Measurements from ENCODE around the gene POU3F3. TPM values are rescaled to one million over a fixed set of nuclear protein-coding genes. Genes with fewer than 3 reads are reported as not detected.

The POU3F3 gene
- total RNA-seq, 1 donor from 2014 or later: 2.1 TPM

DNA sequence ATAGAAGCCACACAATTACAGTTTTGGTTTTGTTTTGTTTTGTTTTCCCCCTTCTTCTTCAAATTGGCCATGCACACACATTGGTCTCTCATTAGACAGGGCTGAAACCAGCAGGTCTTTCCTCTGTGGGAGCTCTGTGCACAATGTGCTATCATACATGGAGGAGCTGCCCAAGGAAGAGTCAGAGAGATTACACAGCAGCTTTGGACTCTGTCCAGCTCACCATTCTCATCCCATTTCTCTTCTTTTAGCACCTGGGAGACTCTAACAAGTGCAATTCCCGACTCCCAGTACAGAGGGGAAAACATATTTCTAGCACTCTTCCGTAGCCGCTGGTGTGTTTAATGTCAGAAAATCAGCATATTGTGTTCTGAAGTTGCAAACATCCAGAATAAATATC lies 29.4 kb downstream of the POU3F3 start:
- peaks cover 73% of the 10 kb centered on the region for H3K27me3 Mint-ChIP-seq
- H3K4me1 Mint-ChIP-seq (ENCODE audit: unreplicated experiment): no peaks in the 10 kb centered on the region
- no peaks in the 10 kb centered on the region for H3K9me3 Mint-ChIP-seq
- TF ChIP-seq, protein P1, sequence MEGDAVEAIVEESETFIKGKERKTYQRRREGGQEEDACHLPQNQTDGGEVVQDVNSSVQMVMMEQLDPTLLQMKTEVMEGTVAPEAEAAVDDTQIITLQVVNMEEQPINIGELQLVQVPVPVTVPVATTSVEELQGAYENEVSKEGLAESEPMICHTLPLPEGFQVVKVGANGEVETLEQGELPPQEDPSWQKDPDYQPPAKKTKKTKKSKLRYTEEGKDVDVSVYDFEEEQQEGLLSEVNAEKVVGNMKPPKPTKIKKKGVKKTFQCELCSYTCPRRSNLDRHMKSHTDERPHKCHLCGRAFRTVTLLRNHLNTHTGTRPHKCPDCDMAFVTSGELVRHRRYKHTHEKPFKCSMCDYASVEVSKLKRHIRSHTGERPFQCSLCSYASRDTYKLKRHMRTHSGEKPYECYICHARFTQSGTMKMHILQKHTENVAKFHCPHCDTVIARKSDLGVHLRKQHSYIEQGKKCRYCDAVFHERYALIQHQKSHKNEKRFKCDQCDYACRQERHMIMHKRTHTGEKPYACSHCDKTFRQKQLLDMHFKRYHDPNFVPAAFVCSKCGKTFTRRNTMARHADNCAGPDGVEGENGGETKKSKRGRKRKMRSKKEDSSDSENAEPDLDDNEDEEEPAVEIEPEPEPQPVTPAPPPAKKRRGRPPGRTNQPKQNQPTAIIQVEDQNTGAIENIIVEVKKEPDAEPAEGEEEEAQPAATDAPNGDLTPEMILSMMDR (conservative IDR thresholded peaks at IDR 0.05): no peak
- DNase-seq (ENCODE audit: extremely low spot score, unreplicated experiment): no peak
- no peaks in the 10 kb centered on the region for H3K36me3 Mint-ChIP-seq
- no peak overlapping the region for H3K27ac Mint-ChIP-seq
- H3K4me3 Mint-ChIP-seq: no peak overlapping the region

DNA sequence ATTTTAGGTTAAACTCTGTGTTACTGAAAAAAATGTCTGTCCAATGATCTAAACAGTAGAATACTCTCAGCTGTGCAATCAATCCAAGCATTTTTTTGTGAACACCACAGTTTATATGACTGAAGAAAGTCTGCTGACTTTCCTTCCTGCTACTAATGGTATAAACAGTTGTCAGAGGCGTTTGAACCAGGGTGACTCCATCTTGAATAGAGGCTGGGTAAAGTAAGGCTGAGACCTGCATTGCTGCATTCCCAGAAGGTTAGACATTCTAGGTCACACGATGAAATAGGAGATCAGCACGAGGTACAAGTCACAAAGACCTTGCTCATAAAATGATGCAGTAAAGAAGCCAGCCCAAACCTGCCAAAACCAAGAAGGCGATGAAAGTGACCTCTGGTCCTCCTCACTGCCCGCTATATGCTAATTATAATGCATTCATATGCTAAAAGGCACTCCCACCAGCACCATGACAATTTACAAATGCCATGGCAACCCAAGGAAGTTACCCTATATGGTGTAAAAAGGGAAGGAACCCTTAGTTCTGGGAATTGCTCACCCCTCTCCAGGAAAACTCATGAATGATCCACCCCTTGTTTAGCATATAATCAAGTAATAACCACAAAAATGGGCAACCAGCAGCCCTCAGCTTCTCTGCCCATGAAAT lies 31.3 kb downstream of the POU3F3 start:
- H3K9me3 Mint-ChIP-seq: no peaks in the 10 kb centered on the region
- H3K4me3 Mint-ChIP-seq: no peak overlapping the region
- H3K36me3 Mint-ChIP-seq: no peaks in the 10 kb centered on the region
- no peaks in the 10 kb centered on the region for H3K4me1 Mint-ChIP-seq (ENCODE audit: unreplicated experiment)
- DNase-seq (ENCODE audit: extremely low spot score, unreplicated experiment): no peak
- H3K27me3 Mint-ChIP-seq: peaks cover 55% of the 10 kb centered on the region
- no peak overlapping the region for H3K27ac Mint-ChIP-seq
- TF ChIP-seq, protein P1 (conservative IDR thresholded peaks at IDR 0.05): no peak

DNA sequence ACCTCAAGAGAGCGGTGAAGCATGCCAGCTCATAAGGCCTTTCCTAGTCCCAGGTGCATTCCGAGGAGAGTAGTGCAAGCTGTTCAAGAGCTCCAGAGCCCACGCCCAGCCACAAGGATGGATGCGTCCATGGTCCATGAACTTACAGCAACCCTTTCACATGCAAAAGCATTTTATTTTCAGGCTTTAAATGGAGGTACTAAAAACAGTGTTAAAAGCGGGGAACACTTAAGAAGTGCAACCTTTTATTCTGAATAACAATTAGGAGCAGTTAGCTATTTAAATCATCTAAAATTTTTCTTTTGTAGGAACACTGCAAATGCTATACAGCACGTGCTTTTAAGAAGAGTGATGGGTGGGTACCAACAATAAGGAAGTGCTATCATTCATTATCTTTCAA lies 33.8 kb downstream of the POU3F3 start:
- H3K36me3 Mint-ChIP-seq: no peaks in the 10 kb centered on the region
- peaks cover 37% of the 10 kb centered on the region for H3K27me3 Mint-ChIP-seq
- DNase-seq (ENCODE audit: extremely low spot score, unreplicated experiment): no peak
- H3K4me3 Mint-ChIP-seq: no peak overlapping the region
- no peaks in the 10 kb centered on the region for H3K9me3 Mint-ChIP-seq
- H3K4me1 Mint-ChIP-seq (ENCODE audit: unreplicated experiment): no peaks in the 10 kb centered on the region
- no peak overlapping the region for H3K27ac Mint-ChIP-seq
- TF ChIP-seq, protein P1 (conservative IDR thresholded peaks at IDR 0.05): no peak

DNA sequence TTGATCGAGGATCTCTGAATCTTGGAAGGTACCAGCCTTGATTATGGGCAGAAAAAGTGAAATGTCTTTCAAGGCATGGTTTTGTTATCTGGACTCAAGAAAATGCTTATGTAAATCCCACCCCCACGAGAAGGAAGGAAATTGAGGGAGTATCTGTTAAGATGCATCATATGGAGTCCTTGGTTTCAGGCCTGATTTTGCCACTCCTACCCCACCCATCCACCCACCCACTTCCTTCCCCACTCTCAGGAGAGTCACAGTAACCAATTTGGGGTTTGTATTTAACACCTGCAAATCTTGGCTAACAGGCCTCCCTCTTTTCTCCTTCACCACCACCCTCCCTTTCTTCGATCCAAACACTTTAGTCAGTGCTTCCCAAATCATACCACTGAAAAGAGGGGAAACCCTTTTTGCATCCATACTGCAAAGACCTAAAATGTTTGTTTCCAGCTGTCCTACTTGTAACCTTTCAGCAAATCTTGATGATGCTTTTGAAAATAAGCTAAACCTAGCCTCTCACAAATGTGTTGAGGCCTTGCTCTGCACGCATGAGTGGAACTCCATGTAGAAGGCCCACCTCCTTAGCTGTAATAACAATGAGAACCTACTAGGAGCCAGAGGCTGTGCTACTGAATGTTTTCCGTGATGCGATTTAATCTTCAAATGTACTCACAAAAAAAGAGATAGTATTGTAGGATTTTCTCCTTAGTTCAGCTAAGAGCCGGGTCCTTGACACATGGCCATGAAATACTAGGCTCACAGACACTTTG lies 34.8 kb downstream of the POU3F3 start:
- Mint-ChIP-seq H3K4me1 (ENCODE audit: unreplicated experiment) (no peaks in the 10 kb centered on the region), H3K27me3 (peaks cover 27% of the 10 kb centered on the region), H3K27ac (no peak overlapping the region), H3K4me3 (no peak overlapping the region), H3K9me3 (no peaks in the 10 kb centered on the region), H3K36me3 (no peaks in the 10 kb centered on the region)
- TF ChIP-seq, protein P1 (conservative IDR thresholded peaks at IDR 0.05): no peak
- no peak for DNase-seq (ENCODE audit: extremely low spot score, unreplicated experiment)

DNA sequence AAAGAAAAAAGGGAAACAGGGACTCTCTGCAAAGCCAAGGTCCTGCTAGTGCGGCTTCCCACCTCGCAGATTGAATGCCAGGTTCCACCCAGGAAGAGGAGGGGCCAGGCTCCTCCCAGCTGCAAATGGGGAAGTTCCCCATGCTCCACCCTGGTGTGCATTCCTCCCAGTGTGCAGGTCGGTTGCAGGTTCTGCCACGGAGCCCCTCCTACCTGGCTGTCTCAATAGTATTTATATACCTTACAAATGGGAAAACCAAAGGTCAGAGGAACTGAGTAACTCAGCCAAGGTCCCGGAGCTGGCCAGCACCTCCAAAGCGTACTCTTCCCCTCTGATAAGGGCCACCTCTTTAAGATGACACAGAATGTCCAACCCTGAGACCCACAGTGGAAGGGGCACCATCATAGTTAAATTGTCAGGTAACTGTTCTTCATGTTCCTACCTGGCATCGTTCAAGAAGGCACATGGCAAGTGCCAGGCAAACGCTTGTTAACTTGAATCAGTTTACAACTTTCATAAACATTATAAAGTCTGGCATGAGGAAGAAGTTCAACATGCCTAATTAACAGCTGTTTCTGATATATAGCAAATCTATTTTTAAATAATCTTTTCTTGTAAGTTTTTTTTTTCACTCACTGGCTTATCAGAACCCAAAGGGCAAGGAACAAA lies 35.5 kb downstream of the POU3F3 start:
- Mint-ChIP-seq H3K4me3 (no peak overlapping the region), H3K27me3 (peaks cover 21% of the 10 kb centered on the region), H3K9me3 (no peaks in the 10 kb centered on the region), H3K27ac (no peak overlapping the region), H3K36me3 (no peaks in the 10 kb centered on the region), H3K4me1 (ENCODE audit: unreplicated experiment) (no peaks in the 10 kb centered on the region)
- TF ChIP-seq, protein P1 (conservative IDR thresholded peaks at IDR 0.05): no peak
- no peak for DNase-seq (ENCODE audit: extremely low spot score, unreplicated experiment)

All from type B pancreatic cell (in vitro differentiated cells).